ENCODE data around the gene TYK2.
"Not testable (repeated sequence)": the region's sequence is repeated elsewhere in the genome, so short reads cannot be mapped to it uniquely, and the experiment has no call there.

TYK2 gene

GRCh38 chr19:10417541-10418234 is 37.3 kb upstream of the TYK2 start:
- TF ChIP-seq CTCF (IDR thresholded peaks at IDR 0.05; ENCODE audit: insufficient read depth, low read depth, low read length, missing control alignments) = no peak
- DNase-seq (ENCODE audit: low read depth) = no peak
- H3K4me3 ChIP-seq (ENCODE audit: low read depth, low read length) = no peak overlapping the region

DNA sequence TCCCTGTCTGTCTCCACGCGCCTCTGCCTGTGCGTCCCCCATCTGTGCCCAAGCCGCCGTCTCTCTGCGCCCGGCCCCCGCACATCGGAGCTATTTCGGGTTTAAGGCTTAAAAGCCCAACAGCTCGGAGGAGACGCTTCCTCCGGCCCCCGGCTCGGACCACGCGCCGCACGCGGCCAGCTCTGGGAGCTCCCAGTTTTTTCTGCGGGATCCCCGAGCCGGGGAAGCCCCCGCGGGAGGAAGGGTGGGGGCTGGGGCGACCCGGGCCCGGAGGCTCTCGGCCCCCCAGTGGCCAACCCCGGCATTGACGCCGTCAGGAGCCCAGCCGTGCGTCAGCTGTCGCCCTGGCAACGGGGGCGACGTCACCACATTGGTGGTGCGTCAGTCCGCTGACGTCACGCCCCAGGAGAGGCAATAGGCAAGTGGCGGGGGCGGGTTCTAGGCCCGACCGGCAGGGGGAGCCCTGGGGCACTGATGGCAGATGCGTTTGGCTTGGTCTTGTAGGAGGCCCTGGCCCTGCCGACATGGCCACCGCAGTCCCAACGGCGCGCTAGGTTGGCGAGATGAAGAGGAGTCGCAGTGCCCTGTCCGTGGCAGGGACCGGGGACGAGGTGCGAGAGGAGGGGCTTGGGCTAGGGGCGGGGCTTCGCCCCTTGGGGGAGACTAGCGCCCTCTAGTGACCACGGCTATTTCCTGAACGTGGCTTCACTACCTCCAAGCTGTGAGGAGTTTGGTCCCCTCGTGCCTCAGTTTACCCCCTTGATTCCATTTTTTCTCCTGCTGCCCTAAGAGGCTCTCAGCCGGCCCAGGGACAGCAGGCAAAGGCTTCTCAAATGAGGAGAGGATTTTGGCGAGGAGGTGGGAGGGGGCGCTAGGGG is 36.2 kb upstream of the TYK2 start:
- H3K4me3 ChIP-seq (ENCODE audit: low read depth, low read length) = peak overlapping the region; percentile 53
- DNase-seq (ENCODE audit: low read depth) = peak; percentile 93
- TF ChIP-seq CTCF (IDR thresholded peaks at IDR 0.05; ENCODE audit: insufficient read depth, low read depth, low read length, missing control alignments) = peak; percentile 83

- no peak for DNase-seq (ENCODE audit: low read depth)
- H3K4me3 ChIP-seq (ENCODE audit: low read depth, low read length) = peak overlapping the region; percentile 53
- TF ChIP-seq CTCF (IDR thresholded peaks at IDR 0.05; ENCODE audit: insufficient read depth, low read depth, low read length, missing control alignments) = no peak
Measured at GRCh38 chr19:10416083-10416379, 35.7 kb upstream of the TYK2 start.

DNA sequence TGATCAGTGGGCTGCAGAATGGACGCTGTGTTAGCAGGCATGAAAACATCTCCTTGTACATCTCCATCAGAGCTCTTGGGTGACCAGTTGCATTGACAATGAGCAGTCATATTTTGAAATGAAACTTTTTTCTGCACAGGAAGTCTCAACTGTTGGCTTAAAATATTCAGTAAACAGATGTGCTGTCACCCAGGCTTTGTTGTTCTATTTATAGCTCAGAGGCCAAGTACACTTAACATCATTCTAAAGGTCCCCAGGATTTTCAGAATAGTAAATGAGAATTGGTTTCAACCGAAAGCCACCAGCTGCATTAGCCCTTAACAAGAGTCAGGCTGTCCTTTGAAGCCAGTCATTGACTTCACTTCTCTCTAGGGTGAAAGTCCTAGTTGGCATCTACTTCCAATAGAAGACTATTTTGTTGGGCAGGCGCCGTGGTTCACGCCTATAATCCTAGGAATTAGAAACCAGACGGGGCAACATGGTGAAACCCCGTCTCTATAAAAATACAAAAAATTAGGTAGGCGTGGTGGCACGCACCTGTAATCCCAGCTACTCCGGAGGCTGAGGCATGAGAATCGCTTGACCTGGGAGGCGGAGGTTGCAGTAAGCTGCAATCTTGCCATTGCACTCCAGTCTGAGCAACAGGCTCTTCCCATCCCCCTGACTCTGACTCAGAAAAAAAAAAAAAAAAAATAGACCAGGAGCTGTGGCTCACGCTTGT is 32.0 kb upstream of the TYK2 start:
- no peak for TF ChIP-seq CTCF (IDR thresholded peaks at IDR 0.05; ENCODE audit: insufficient read depth, low read depth, low read length, missing control alignments)
- DNase-seq (ENCODE audit: low read depth) = peak; percentile 95
- peak overlapping the region; percentile 11; the same call in 1 of the 2 replicates for H3K4me3 ChIP-seq (ENCODE audit: low read depth, low read length)

- DNase-seq (ENCODE audit: low read depth); H3K4me3 ChIP-seq (ENCODE audit: low read depth, low read length): not testable (repeated sequence)
Measured at GRCh38 chr19:10411224-10411623, 30.9 kb upstream of the TYK2 start.

DNA sequence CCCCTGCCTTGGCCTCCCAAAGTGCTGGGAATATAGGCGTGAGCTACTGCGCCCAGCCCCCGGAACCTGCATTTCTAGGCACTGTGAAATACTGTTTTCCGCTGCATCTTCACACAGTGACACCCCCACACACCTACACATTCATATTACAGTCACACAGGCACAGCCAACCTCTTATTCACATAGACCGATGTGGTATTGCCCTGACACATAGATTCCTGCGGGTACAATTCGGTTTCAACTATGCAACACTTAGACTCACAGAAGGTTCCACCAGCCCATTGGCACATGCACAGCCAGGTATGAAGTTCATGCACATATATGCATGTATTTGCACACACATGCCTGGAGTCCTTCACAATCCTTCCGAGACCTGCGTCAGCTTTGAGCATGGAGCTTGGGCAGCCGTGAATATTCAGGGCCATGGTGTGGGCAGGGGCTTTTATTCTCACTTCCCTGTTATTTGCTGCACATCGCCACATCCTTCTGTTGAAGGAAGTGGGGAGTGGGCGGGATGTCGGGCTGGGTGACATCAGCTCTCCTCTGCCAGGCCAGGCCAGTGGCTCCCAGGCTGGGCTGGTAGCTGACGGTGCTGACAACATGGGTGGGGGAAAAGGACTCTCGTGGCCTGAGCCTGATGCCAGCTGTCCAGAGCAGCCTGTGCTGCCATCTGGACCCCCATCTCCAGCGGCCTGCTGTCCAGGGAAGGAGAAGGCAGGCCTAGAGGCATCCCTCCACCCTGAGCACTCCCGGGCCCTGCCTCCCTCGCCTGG is 28.3 kb upstream of the TYK2 start:
- no peak overlapping the region for H3K4me3 ChIP-seq (ENCODE audit: low read depth, low read length)
- no peak for TF ChIP-seq CTCF (IDR thresholded peaks at IDR 0.05; ENCODE audit: insufficient read depth, low read depth, low read length, missing control alignments)
- DNase-seq (ENCODE audit: low read depth) = peak; percentile 62

All from GM12865 (cell line).